Activated CD4-positive, alpha-beta T cell treated with anti-CD3 and anti-CD28 coated beads for 36 hours (primary cell): ENCODE data around the gene SMOC1. TPM values are rescaled to one million over a fixed set of nuclear protein-coding genes. Genes with fewer than 3 reads are reported as not detected.
"Not testable (repeated sequence)": the region's sequence is repeated elsewhere in the genome, so short reads cannot be mapped to it uniquely, and the experiment has no call there.

Source experiments
- ATAC-seq: fragments of 200-7000 bp; cut with Tn5 transposase; one replicate; pipeline ENCODE4 v1.10.0; 2021; ENCODE audit warnings: mild to moderate bottlenecking, moderate library complexity
- CTCF ChIA-PET: fragments of 350-600 bp; sonication (Branson Sonifier 250); formaldehyde crosslinking; loops from one replicate; lab custom pipeline; 2021; ENCODE audit warnings: antibody characterized with exemption; lab: Charles Lee
- POLR2A ChIA-PET: fragments of 350-600 bp; sonication (Branson Sonifier 250); formaldehyde crosslinking; loops from one replicate; lab custom pipeline; 2021; ENCODE audit warnings: antibody characterized with exemption, inconsistent platforms; lab: Charles Lee
- DNase-seq: peaks from one replicate; pipeline ENCODE4 v3.0.0-alpha.2; 2020
- H3K27ac Mint-ChIP-seq: one replicate; pipeline ENCODE4 v1.8.0; 2021; ENCODE audit warnings: mixed read lengths
- H3K27me3 Mint-ChIP-seq: one replicate; pipeline ENCODE4 v1.8.0; 2021; ENCODE audit warnings: mixed read lengths
- H3K36me3 Mint-ChIP-seq: one replicate; pipeline ENCODE4 v1.8.0; 2021; ENCODE audit warnings: low read depth, mixed read lengths
- H3K4me1 Mint-ChIP-seq: one replicate; pipeline ENCODE4 v1.8.0; 2021; ENCODE audit warnings: mixed read lengths
- H3K4me3 Mint-ChIP-seq: one replicate; pipeline ENCODE4 v1.8.0; 2021; ENCODE audit warnings: mild to moderate bottlenecking, moderate library complexity, mixed read lengths
- H3K9me3 Mint-ChIP-seq: one replicate; pipeline ENCODE4 v1.8.0; 2021; ENCODE audit warnings: low read depth, mixed read lengths
- intact Hi-C, 2 experiments: fragments of 100-400 bp; cut with DNase I in 1 of 2; cut with micrococcal nuclease in 1 of 2; formaldehyde crosslinking; loops; one replicate each; pipeline versions ENCODE4 v1.14.2 to v1.15.1; 2022 to 2024; cut with DNase I, micrococcal nuclease
- total RNA-seq, 2 experiments: library from RNA; stranded (reverse); gene quantifications; one replicate each; pipeline ENCODE4 v1.2.3, GENCODE V29; 2021

SMOC1 gene
- total RNA-seq, 2 experiments from 2014 or later = not detected

DNA sequence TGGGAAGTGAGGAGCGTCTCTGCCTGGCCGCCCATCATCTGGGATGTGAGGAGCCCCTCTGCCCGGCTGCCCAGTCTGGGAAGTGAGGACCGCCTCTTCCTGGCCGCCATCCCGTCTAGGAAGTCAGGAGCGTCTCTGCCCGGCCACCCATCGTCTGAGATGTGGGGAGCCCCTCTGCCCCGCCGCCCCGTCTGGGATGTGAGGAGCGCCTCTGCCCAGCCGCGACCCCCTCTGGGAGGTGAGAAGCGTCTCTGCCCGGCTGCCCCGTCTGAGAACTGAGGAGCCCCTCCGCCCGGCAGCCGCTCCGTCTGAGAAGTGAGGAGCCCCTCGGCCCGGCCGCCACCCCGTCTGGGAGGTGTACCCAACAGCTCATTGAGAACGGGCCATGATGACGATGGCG is 23.8 kb downstream of the SMOC1 start:
- DNase-seq, ATAC-seq, H3K27me3 Mint-ChIP-seq, POLR2A ChIA-PET, H3K27ac Mint-ChIP-seq, H3K4me3 Mint-ChIP-seq, intact Hi-C loops, H3K4me1 Mint-ChIP-seq, CTCF ChIA-PET, H3K36me3 Mint-ChIP-seq, H3K9me3 Mint-ChIP-seq: not testable (repeated sequence)

DNA sequence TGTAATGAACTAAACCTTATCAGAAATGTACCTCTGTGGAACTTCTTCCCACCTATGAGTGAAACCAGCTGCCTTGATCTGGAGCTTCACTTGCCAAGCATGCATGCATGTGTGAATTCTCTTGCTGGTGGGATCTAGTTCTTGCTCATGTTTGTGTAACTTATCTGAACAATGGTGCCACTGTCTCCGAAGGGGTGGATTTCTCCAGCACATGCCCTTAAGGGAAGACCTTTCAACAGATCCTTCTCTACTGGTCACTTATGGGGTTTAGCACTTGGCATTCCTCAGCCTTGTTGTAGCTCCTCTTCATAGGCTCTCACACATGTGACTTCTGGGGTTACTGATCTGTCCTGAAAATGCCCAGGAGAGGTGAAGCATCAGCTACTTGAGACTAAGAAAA is 25.0 kb downstream of the SMOC1 start:
- intact Hi-C loops = no loop called here
- Mint-ChIP-seq H3K4me3 (no peak overlapping the region), H3K4me1 (no peaks in the 10 kb centered on the region), H3K27ac (no peak overlapping the region), H3K36me3 (no peaks in the 10 kb centered on the region), H3K9me3 (no peaks in the 10 kb centered on the region), H3K27me3 (no peaks in the 10 kb centered on the region)
- CTCF ChIA-PET = interaction anchor here (0.6 kb wide), 1 partner anchor 52 kb away, joined by 4 read pairs; no protein-coding TSS in a partner anchor
- DNase-seq = no peak
- POLR2A ChIA-PET = no interaction called here
- no peak for ATAC-seq

DNA sequence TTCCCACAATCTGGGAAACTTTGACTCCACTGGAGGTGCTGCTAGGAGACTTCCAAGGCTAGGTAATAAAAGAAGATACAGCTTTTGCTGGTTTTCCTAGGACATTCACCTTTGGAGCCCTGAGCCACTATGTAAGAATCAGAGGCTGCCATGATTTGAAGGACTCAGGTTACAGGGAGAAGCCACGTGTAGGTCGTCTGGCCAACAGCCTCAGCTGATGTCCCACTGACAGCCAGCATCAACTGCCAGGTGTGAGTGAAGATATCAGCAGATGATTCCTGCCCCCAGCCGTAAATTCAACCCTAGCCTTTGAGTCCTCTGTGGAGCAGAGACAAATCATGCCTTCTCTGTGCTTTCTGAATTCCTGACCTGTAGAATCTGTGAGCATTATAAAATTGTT is 27.0 kb downstream of the SMOC1 start:
- ChIA-PET POLR2A (no interaction called here), CTCF (no interaction called here)
- Mint-ChIP-seq H3K36me3 (no peaks in the 10 kb centered on the region), H3K9me3 (no peaks in the 10 kb centered on the region), H3K4me1 (no peaks in the 10 kb centered on the region), H3K27me3 (no peaks in the 10 kb centered on the region), H3K27ac (no peak overlapping the region), H3K4me3 (no peak overlapping the region)
- intact Hi-C loops = no loop called here
- ATAC-seq (no peak), DNase-seq (no peak)

DNA sequence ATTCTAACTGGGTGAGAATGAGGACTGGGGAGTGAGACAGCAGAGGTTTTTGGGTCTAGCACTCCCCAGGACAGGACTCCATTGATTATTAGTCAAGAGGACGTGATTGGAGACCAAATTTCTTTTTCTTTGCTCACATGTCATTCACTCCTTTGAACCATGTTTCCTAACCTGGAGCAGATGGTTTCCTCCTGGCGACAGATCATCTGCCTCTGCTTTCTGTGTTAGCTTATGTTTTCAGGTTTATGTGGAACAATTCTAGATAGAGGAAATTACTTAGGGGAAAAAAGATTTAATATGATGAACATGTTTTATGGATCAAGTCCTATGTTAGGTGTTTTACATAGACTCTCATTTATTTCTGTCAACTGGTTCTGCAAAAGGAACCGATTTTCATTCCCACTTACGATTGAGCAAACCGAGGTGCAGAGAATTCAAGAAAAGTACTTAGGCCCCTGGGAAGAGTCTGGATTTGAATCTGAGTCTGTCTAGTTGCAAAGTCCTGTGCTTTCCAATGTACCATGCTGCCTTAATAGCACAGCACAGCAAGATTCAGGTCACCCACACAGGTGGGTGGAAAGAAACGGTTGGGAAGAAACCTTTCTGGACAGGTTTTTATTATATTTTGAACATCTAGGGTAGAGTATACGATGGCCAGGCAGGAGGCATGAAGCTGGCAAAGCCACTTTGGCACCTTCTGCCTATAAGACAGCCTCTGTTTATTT is 30.8 kb downstream of the SMOC1 start:
- ATAC-seq = no peak
- Mint-ChIP-seq H3K27me3 (peaks cover 2% of the 10 kb centered on the region), H3K27ac (no peak overlapping the region), H3K36me3 (no peaks in the 10 kb centered on the region), H3K4me1 (no peaks in the 10 kb centered on the region), H3K9me3 (no peaks in the 10 kb centered on the region), H3K4me3 (no peak overlapping the region)
- ChIA-PET POLR2A (no interaction called here), CTCF (interaction anchor here (1.1 kb wide), 1 partner anchor 118 kb away, joined by 3 read pairs; no protein-coding TSS in a partner anchor)
- DNase-seq = no peak
- intact Hi-C loops = no loop called here

DNA sequence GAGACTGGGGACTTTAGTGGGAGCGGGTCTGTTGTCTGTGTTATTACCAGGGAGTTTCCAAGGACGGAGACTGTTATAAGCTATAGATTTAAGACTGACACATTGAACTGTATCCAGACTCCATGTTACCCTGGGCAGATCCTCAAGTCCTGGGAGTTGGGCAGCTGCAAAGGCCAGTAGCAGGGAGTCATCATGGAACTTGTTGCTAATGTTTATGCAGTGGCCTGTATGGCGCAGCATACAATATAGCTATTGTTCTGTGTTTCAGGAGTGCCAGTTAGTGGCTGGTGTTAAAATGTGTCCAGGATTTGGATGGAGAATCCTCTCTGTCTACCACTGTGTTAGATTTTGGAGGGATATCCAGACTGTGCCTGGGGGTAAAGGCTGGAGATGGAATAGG is 31.7 kb downstream of the SMOC1 start:
- no peak overlapping the region for H3K27ac Mint-ChIP-seq
- H3K27me3 Mint-ChIP-seq = peaks cover 10% of the 10 kb centered on the region
- ChIA-PET POLR2A (no interaction called here), CTCF (no interaction called here)
- H3K36me3 Mint-ChIP-seq = no peaks in the 10 kb centered on the region
- intact Hi-C loops = no loop called here
- no peak for DNase-seq
- no peaks in the 10 kb centered on the region for H3K4me1 Mint-ChIP-seq
- no peak for ATAC-seq
- no peaks in the 10 kb centered on the region for H3K9me3 Mint-ChIP-seq
- H3K4me3 Mint-ChIP-seq = no peak overlapping the region

DNA sequence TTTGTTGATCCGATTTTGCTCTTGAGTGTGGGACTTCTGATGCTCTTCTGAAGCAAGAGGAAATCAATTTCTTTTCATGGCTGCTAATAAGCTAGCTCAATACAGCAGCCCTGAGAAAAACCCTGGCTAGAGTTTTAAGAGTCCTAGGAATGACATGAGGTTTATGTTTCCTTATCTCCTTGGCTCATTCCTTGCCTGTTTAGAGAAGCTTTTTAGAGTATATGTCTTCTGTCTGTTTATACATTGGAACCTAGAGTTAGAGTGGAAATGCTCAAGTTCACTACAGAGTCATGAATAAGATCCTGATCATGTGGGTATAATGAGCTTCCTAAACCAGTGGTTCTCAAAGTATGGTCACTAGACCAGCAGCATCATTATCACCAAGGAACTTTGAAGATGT is 34.5 kb downstream of the SMOC1 start:
- Mint-ChIP-seq H3K27me3 (peaks cover 21% of the 10 kb centered on the region), H3K27ac (no peak overlapping the region), H3K4me3 (no peak overlapping the region), H3K9me3 (no peaks in the 10 kb centered on the region), H3K36me3 (no peaks in the 10 kb centered on the region), H3K4me1 (no peaks in the 10 kb centered on the region)
- ATAC-seq (no peak), DNase-seq (no peak)
- POLR2A ChIA-PET = no interaction called here
- intact Hi-C loops = no loop called here
- CTCF ChIA-PET = interaction anchor here (0.8 to 1.6 kb wide), 2 partner anchors 114 to 416 kb away, joined by 4 read pairs; no protein-coding TSS in a partner anchor

DNA sequence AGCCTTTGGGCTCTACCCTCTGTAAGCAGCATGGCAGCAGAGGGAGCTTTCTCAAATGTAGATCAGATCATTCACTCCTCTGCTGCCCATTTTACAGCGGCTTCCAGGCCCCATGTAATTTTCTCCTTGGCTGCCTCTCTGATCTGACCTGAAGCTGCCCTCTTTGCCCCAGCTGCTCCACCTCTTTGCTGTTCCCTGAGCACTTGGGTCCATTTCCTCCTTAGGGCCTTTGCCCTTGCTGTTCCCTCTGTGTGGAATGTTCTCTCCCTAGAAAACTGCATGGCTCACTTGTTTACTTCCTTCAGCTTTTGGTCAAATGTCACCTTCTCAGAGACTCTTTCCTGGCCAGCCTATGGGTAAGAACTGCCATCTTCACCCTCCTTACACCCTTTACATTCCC is 37.2 kb downstream of the SMOC1 start:
- H3K36me3 Mint-ChIP-seq = no peaks in the 10 kb centered on the region
- no peak overlapping the region for H3K27ac Mint-ChIP-seq
- no peak for DNase-seq
- H3K4me3 Mint-ChIP-seq = no peak overlapping the region
- ChIA-PET POLR2A (no interaction called here), CTCF (interaction anchor here (0.8 kb wide), 1 partner anchor 98 kb away, joined by 3 read pairs; no protein-coding TSS in a partner anchor)
- no peaks in the 10 kb centered on the region for H3K4me1 Mint-ChIP-seq
- no peaks in the 10 kb centered on the region for H3K9me3 Mint-ChIP-seq
- intact Hi-C loops = no loop called here
- peaks cover 21% of the 10 kb centered on the region for H3K27me3 Mint-ChIP-seq
- ATAC-seq = no peak

DNA sequence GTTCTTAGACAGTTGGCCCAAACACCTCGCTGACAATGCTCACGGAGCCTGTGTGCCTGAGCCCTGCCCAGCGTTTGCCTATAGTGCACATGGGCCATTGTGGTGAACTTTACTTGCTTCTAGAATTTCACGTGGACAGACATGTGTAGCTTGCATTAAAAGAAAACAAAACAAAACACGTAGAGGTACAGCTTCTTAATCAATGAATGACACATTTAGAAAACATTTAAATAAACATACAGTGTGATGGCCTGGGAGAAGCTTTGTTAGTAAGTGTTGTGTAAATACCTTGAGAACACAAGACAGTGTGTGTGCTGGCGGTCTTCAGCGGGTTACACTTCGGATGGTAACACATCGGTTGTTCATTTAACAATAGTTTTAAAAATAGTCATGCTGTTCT is 38.1 kb downstream of the SMOC1 start:
- DNase-seq = no peak
- intact Hi-C loops = no loop called here
- Mint-ChIP-seq H3K4me1 (no peaks in the 10 kb centered on the region), H3K27me3 (peaks cover 21% of the 10 kb centered on the region), H3K4me3 (no peak overlapping the region), H3K36me3 (no peaks in the 10 kb centered on the region), H3K9me3 (no peaks in the 10 kb centered on the region), H3K27ac (no peak overlapping the region)
- ATAC-seq = no peak
- ChIA-PET CTCF (interaction anchor here (0.6 kb wide), 1 partner anchor 65 kb away, joined by 3 read pairs; no protein-coding TSS in a partner anchor), POLR2A (no interaction called here)

DNA sequence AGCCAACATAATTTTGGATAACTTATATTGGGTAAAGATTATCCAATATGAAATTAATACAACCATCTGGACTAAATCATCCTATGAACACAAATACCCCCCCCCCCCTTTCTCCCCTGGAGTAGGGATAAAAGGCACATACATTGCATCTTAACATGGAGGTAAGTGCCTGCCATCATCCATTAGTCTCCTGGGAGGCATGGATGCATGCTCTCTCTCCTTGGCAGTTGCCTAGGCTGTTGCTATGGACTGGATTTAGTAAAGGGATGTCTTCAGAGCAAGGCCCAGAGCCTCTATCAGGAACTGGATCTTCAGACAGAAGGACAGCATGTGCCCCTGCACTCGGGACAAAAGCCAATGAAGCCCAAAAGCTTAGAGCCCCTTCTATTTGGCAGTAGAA is 40.6 kb downstream of the SMOC1 start:
- Mint-ChIP-seq H3K4me1 (no peaks in the 10 kb centered on the region), H3K9me3 (no peaks in the 10 kb centered on the region), H3K36me3 (no peaks in the 10 kb centered on the region), H3K4me3 (no peak overlapping the region), H3K27me3 (peaks cover 26% of the 10 kb centered on the region), H3K27ac (no peak overlapping the region)
- ATAC-seq (no peak), DNase-seq (no peak)
- intact Hi-C loops = no loop called here
- ChIA-PET POLR2A (no interaction called here), CTCF (no interaction called here)

DNA sequence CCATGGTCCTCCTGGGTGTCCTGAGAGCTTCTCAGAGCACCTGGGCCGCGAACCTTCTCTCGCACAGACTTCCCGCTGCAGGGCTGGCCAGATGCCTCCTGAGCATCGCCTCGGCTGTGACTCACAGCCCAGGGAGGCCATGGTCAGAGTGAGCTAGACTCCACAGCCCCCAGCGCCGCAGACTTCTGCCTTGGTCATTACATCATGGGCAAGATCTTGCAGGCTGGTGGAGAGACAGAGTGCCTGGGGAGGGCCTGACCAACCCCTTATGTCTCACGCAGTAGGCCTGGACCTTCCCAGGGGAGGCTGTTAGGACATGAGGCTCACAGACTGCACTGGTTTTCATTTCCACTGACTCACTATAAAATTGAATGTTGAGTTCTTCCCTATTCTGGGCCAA is 41.8 kb downstream of the SMOC1 start:
- DNase-seq (no peak), ATAC-seq (no peak)
- H3K9me3 Mint-ChIP-seq = no peaks in the 10 kb centered on the region
- intact Hi-C loops = no loop called here
- peaks cover 17% of the 10 kb centered on the region for H3K27me3 Mint-ChIP-seq
- no peaks in the 10 kb centered on the region for H3K4me1 Mint-ChIP-seq
- ChIA-PET CTCF (no interaction called here), POLR2A (no interaction called here)
- no peaks in the 10 kb centered on the region for H3K36me3 Mint-ChIP-seq
- H3K4me3 Mint-ChIP-seq = no peak overlapping the region
- H3K27ac Mint-ChIP-seq = no peak overlapping the region

DNA sequence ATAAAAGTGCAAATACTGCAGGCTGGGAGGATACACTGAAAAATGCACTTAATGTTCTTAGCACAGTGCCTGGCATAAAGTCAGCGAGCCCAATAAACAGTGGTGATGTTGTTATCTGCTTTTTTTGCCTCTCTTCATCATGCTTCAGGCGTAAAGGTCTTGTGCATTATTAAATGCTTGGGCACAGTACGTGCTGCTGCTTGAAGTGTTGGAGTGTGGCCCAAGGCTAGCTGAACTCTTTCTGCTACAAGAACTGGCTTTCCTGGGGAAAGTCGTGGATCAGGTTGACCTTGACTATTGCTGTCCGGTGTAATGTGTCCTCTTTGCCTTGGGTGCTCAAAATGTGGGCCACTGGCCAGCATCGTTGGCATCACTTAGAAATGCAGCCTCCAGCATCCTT is 43.0 kb downstream of the SMOC1 start:
- ATAC-seq (no peak), DNase-seq (no peak)
- intact Hi-C loops = no loop called here
- H3K4me1 Mint-ChIP-seq = no peaks in the 10 kb centered on the region
- H3K4me3 Mint-ChIP-seq = no peak overlapping the region
- ChIA-PET CTCF (no interaction called here), POLR2A (interaction anchor here (0.7 kb wide), 1 partner anchor 1675 kb away, joined by 3 read pairs; no protein-coding TSS in a partner anchor)
- H3K36me3 Mint-ChIP-seq = no peaks in the 10 kb centered on the region
- peaks cover 10% of the 10 kb centered on the region for H3K27me3 Mint-ChIP-seq
- H3K9me3 Mint-ChIP-seq = no peaks in the 10 kb centered on the region
- no peak overlapping the region for H3K27ac Mint-ChIP-seq

DNA sequence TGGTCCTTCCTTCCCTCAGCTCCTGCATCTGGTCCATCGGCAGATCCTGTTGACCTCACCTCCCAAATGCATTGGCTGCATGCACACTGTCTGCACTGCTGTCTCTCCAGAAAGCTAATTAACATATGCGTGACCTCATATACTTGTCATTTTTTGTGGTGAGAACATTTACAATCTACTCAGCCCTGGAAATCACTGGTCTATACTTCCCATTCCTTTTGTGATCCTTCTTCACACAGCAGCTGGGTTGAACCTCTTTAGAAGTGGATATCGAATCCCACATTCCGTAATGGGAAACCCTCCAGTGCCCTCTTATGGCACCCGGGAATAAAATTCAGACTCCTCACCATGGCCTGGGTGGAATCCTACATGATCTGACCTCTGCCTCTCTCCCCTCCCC is 45.0 kb downstream of the SMOC1 start:
- no peak overlapping the region for H3K4me3 Mint-ChIP-seq
- H3K9me3 Mint-ChIP-seq = no peaks in the 10 kb centered on the region
- no peaks in the 10 kb centered on the region for H3K36me3 Mint-ChIP-seq
- ChIA-PET POLR2A (no interaction called here), CTCF (no interaction called here)
- no peak overlapping the region for H3K27ac Mint-ChIP-seq
- H3K4me1 Mint-ChIP-seq = no peaks in the 10 kb centered on the region
- H3K27me3 Mint-ChIP-seq = peaks cover 10% of the 10 kb centered on the region
- no peak for ATAC-seq
- no peak for DNase-seq
- intact Hi-C loops = no loop called here
